Stimulated activated naive B cell treated with anti-CD40 and anti-IgM and Interleukin-4, amounts not matched to agents 10 μg/mL and 1 μg/mL and 100 μg/mL, for 72 hours (primary cell): ENCODE data around the gene PMF1.
A peak's percentile ranks its signal among the peaks of the same experiment; 100 is the strongest.
"Not testable (repeated sequence)": the region's sequence is repeated elsewhere in the genome, so short reads cannot be mapped to it uniquely, and the experiment has no call there.

Experiments
- ATAC-seq, 2 donors: fragments of 150-1000 bp; cut with Tn5 transposase; replicated peaks; 2 replicates each; pipeline ENCODE4 v1.10.0; 2021; ENCODE audit warnings: moderate library complexity in 1 of 2
- DNase-seq: peaks from one replicate; pipeline ENCODE4 v3.0.0; 2021
- H3K27ac Mint-ChIP-seq: one replicate; pipeline ENCODE4 v1.8.0; 2022; ENCODE audit warnings: mild to moderate bottlenecking, mixed read lengths
- H3K27me3 Mint-ChIP-seq, 2 donors: one replicate each; pipeline ENCODE4 v1.8.0; 2022; ENCODE audit warnings: mixed read lengths in 2 of 2
- H3K36me3 Mint-ChIP-seq, 2 donors: one replicate each; pipeline ENCODE4 v1.8.0; 2022; ENCODE audit warnings: mixed read lengths in 2 of 2, mild to moderate bottlenecking in 1 of 2
- H3K4me1 Mint-ChIP-seq, 2 donors: one replicate each; pipeline ENCODE4 v1.8.0; 2022; ENCODE audit warnings: mixed read lengths in 2 of 2, mild to moderate bottlenecking in 1 of 2
- H3K4me3 Mint-ChIP-seq, 2 donors: one replicate each; pipeline ENCODE4 v1.8.0; 2022; ENCODE audit warnings: mild to moderate bottlenecking in 2 of 2, mixed read lengths in 2 of 2, moderate library complexity in 1 of 2
- H3K9me3 Mint-ChIP-seq, 2 donors: one replicate each; pipeline ENCODE4 v1.8.0; 2022; ENCODE audit warnings: mixed read lengths in 2 of 2, mild to moderate bottlenecking in 1 of 2

Gene PMF1

GRCh38 chr1:156213644-156213966 is 798 bp downstream of the PMF1 start:
- H3K36me3 Mint-ChIP-seq, result peaks cover 26 to 38% of the 10 kb centered on the region in 2 donors
- peak overlapping the region; percentile 91 to 98 for H3K4me3 Mint-ChIP-seq
- no peaks in the 10 kb centered on the region for H3K9me3 Mint-ChIP-seq
- ATAC-seq, result peak in 1 of 2 donors; percentile 3
- no peaks in the 10 kb centered on the region for H3K27me3 Mint-ChIP-seq
- DNase-seq, result no peak
- H3K27ac Mint-ChIP-seq, result peak overlapping the region; percentile 99
- peaks cover 17 to 32% of the 10 kb centered on the region in 2 donors for H3K4me1 Mint-ChIP-seq

GRCh38 chr1:156214024-156214748 is 1.4 kb downstream of the PMF1 start:
- no peak for DNase-seq
- H3K4me1 Mint-ChIP-seq, result peaks cover 17 to 34% of the 10 kb centered on the region in 2 donors
- no peaks in the 10 kb centered on the region for H3K9me3 Mint-ChIP-seq
- no peak for ATAC-seq
- H3K27ac Mint-ChIP-seq, result peak overlapping the region; percentile 79
- H3K27me3 Mint-ChIP-seq, result no peaks in the 10 kb centered on the region
- H3K36me3 Mint-ChIP-seq, result peaks cover 25 to 35% of the 10 kb centered on the region in 2 donors
- peak overlapping the region; percentile 61 to 70 for H3K4me3 Mint-ChIP-seq

- not testable (repeated sequence) for H3K9me3 Mint-ChIP-seq, DNase-seq, H3K27me3 Mint-ChIP-seq, ATAC-seq, H3K4me3 Mint-ChIP-seq, H3K27ac Mint-ChIP-seq
- peaks cover 29 to 36% of the 10 kb centered on the region in 2 donors for H3K36me3 Mint-ChIP-seq
- H3K4me1 Mint-ChIP-seq, result peaks cover 26 to 49% of the 10 kb centered on the region in 2 donors
Measured at GRCh38 chr1:156216361-156217086, 3.7 kb downstream of the PMF1 start.

GRCh38 chr1:156217871-156218270 is 5.1 kb downstream of the PMF1 start:
- H3K4me1 Mint-ChIP-seq, result peaks cover 30 to 50% of the 10 kb centered on the region in 2 donors

GRCh38 chr1:156220226-156220625 is 7.4 kb downstream of the PMF1 start:
- no peak overlapping the region for H3K4me3 Mint-ChIP-seq

More at GRCh38 chr1:156217871-156218270, 5.1 kb downstream of the PMF1 start:
- Mint-ChIP-seq H3K27me3 (no peaks in the 10 kb centered on the region), H3K27ac (peak overlapping the region; percentile 92), H3K4me3 (peak overlapping the region; percentile 29 to 50), H3K36me3 (peaks cover 32 to 34% of the 10 kb centered on the region in 2 donors), H3K9me3 (no peaks in the 10 kb centered on the region)
- ATAC-seq, result peak; percentile 37 to 49
- DNase-seq, result no peak

GRCh38 chr1:156221986-156222692 is 9.3 kb downstream of the PMF1 start:
- peak overlapping the region; percentile 43 for H3K27ac Mint-ChIP-seq
- H3K9me3 Mint-ChIP-seq, result no peaks in the 10 kb centered on the region
- H3K36me3 Mint-ChIP-seq, result peaks cover 43 to 55% of the 10 kb centered on the region in 2 donors
- ATAC-seq (no peak), DNase-seq (no peak)
- no peak overlapping the region for H3K4me3 Mint-ChIP-seq
- H3K27me3 Mint-ChIP-seq, result no peaks in the 10 kb centered on the region
- H3K4me1 Mint-ChIP-seq, result peaks cover 41 to 70% of the 10 kb centered on the region in 2 donors

More at GRCh38 chr1:156220226-156220625, 7.4 kb downstream of the PMF1 start:
- no peaks in the 10 kb centered on the region for H3K9me3 Mint-ChIP-seq
- ATAC-seq (no peak), DNase-seq (no peak)
- no peaks in the 10 kb centered on the region for H3K27me3 Mint-ChIP-seq
- peaks cover 33 to 57% of the 10 kb centered on the region in 2 donors for H3K4me1 Mint-ChIP-seq
- peak overlapping the region; percentile 20 for H3K27ac Mint-ChIP-seq
- peaks cover 37 to 44% of the 10 kb centered on the region in 2 donors for H3K36me3 Mint-ChIP-seq

- H3K36me3 Mint-ChIP-seq, result peaks cover 48 to 56% of the 10 kb centered on the region in 2 donors
- peak; percentile 1 to 5 for ATAC-seq
- H3K4me3 Mint-ChIP-seq, result no peak overlapping the region
- H3K27ac Mint-ChIP-seq, result peak overlapping the region; percentile 52
- peaks cover 30 to 53% of the 10 kb centered on the region in 2 donors for H3K4me1 Mint-ChIP-seq
- DNase-seq, result no peak
- H3K9me3 Mint-ChIP-seq, result no peaks in the 10 kb centered on the region
- H3K27me3 Mint-ChIP-seq, result no peaks in the 10 kb centered on the region
Measured at GRCh38 chr1:156225677-156226014, 12.8 kb downstream of the PMF1 start.

- Mint-ChIP-seq H3K4me1 (peaks cover 27 to 48% of the 10 kb centered on the region in 2 donors), H3K9me3 (no peaks in the 10 kb centered on the region), H3K36me3 (peaks cover 45 to 52% of the 10 kb centered on the region in 2 donors), H3K27ac (peak overlapping the region; percentile 83), H3K4me3 (peak overlapping the region; percentile 36 to 55), H3K27me3 (no peaks in the 10 kb centered on the region)
- peak; percentile 78 to 82 for ATAC-seq
- peak; percentile 42 for DNase-seq
Measured at GRCh38 chr1:156226116-156226538, 13.3 kb downstream of the PMF1 start.

GRCh38 chr1:156226782-156227181 is 14.0 kb downstream of the PMF1 start:
- Mint-ChIP-seq H3K4me3 (peak overlapping the region; percentile 36 to 55), H3K36me3 (peaks cover 38 to 45% of the 10 kb centered on the region in 2 donors), H3K27me3 (no peaks in the 10 kb centered on the region), H3K9me3 (no peaks in the 10 kb centered on the region), H3K27ac (peak overlapping the region; percentile 83), H3K4me1 (peaks cover 21 to 42% of the 10 kb centered on the region in 2 donors)
- DNase-seq, result no peak
- peak in 1 of 2 donors; percentile 0 for ATAC-seq

- H3K36me3 Mint-ChIP-seq, result peaks cover 30 to 41% of the 10 kb centered on the region in 2 donors
- ATAC-seq (no peak), DNase-seq (no peak)
- peak overlapping the region; percentile 48 for H3K27ac Mint-ChIP-seq
- no peak overlapping the region for H3K4me3 Mint-ChIP-seq
- no peaks in the 10 kb centered on the region for H3K27me3 Mint-ChIP-seq
- no peaks in the 10 kb centered on the region for H3K9me3 Mint-ChIP-seq
- H3K4me1 Mint-ChIP-seq, result peaks cover 11 to 25% of the 10 kb centered on the region in 2 donors
Measured at GRCh38 chr1:156228501-156228900, 15.7 kb downstream of the PMF1 start.

- no peaks in the 10 kb centered on the region for H3K9me3 Mint-ChIP-seq
- H3K27ac Mint-ChIP-seq, result no peak overlapping the region
- H3K4me3 Mint-ChIP-seq, result no peak overlapping the region
- no peaks in the 10 kb centered on the region for H3K27me3 Mint-ChIP-seq
- DNase-seq, result no peak
- H3K36me3 Mint-ChIP-seq, result peaks cover 32 to 44% of the 10 kb centered on the region in 2 donors
- no peak for ATAC-seq
- peaks cover 9 to 20% of the 10 kb centered on the region in 2 donors for H3K4me1 Mint-ChIP-seq
Measured at GRCh38 chr1:156229809-156230472, 17.1 kb downstream of the PMF1 start.

GRCh38 chr1:156230473-156230837 is 17.6 kb downstream of the PMF1 start:
- Mint-ChIP-seq H3K4me3 (no peak overlapping the region), H3K27ac (no peak overlapping the region), H3K4me1 (peaks cover 6 to 15% of the 10 kb centered on the region in 2 donors), H3K36me3 (peaks cover 30 to 41% of the 10 kb centered on the region in 2 donors), H3K27me3 (no peaks in the 10 kb centered on the region), H3K9me3 (no peaks in the 10 kb centered on the region)
- ATAC-seq (no peak), DNase-seq (no peak)

- no peaks in the 10 kb centered on the region for H3K9me3 Mint-ChIP-seq
- H3K4me1 Mint-ChIP-seq, result peaks cover 0 to 5% of the 10 kb centered on the region in 2 donors
- H3K36me3 Mint-ChIP-seq, result peaks cover 39 to 46% of the 10 kb centered on the region in 2 donors
- H3K4me3 Mint-ChIP-seq, result no peak overlapping the region
- DNase-seq (no peak), ATAC-seq (no peak)
- H3K27ac Mint-ChIP-seq, result no peak overlapping the region
- no peaks in the 10 kb centered on the region for H3K27me3 Mint-ChIP-seq
Measured at GRCh38 chr1:156232201-156232894, 19.5 kb downstream of the PMF1 start.
